Neural cell (in vitro differentiated cells): ENCODE measurements around the gene FAM228B. TPM values are rescaled to one million over a fixed set of nuclear protein-coding genes. Genes with fewer than 3 reads are reported as not detected.

Source experiments
- H2AFZ ChIP-seq: fragments of 200-600, 300-800 bp; sonication (generic), shearing (Covaris generic); 2 replicates; pipeline ENCODE4 v1.6.0; 2014; ENCODE audit warnings: low read depth, mild to moderate bottlenecking, antibody characterized with exemption, low read length, moderate library complexity
- H3F3A ChIP-seq: fragments of 200-600 bp; shearing (Covaris generic); 2 replicates; pipeline ENCODE4 v1.6.1; 2016; ENCODE audit warnings: mild to moderate bottlenecking, moderate library complexity, mixed read lengths, antibody characterized with exemption, low read length; ENCODE audit not compliant: insufficient read depth, poor library complexity, severe bottlenecking
- H3K27ac ChIP-seq: fragments of 200-600, 300-800 bp; sonication (generic), shearing (Covaris generic); 2 replicates; pipeline ENCODE4 v1.5.1; 2014; ENCODE audit warnings: mild to moderate bottlenecking, low read length, moderate library complexity
- H3K27me3 ChIP-seq: fragments of 300-800, 200-600 bp; sonication (generic), shearing (Covaris generic); 2 replicates; pipeline ENCODE4 v1.6.0; 2014; ENCODE audit warnings: mild to moderate bottlenecking, low read depth, low read length, moderate library complexity; ENCODE audit not compliant: insufficient read depth
- H3K36me3 ChIP-seq: fragments of 300-800, 200-600 bp; sonication (generic), shearing (Covaris generic); 2 replicates; pipeline ENCODE4 v1.5.1; 2014; ENCODE audit warnings: mild to moderate bottlenecking, antibody characterized with exemption, low read length, moderate library complexity; ENCODE audit not compliant: insufficient read depth
- H3K4me2 ChIP-seq: fragments of 300-800, 200-600 bp; sonication (generic), shearing (Covaris generic); 2 replicates; pipeline ENCODE4 v1.6.0; 2014; ENCODE audit warnings: mild to moderate bottlenecking, low read length
- H3K4me3 ChIP-seq: fragments of 300-800, 200-600 bp; sonication (generic), shearing (Covaris generic); 2 replicates; pipeline ENCODE4 v1.5.1; 2014; ENCODE audit warnings: mild to moderate bottlenecking, low read length, moderate library complexity
- H3K79me2 ChIP-seq: fragments of 200-600 bp; shearing (Covaris generic); replicated peaks from 2 replicates; pipeline ENCODE4 v1.6.0; 2014; ENCODE audit warnings: mild to moderate bottlenecking, low read length, moderate library complexity; ENCODE audit not compliant: insufficient read depth
- H3K9ac ChIP-seq: fragments of 300-800, 200-600 bp; sonication (generic), shearing (Covaris generic); 2 replicates; pipeline ENCODE4 v1.6.1; 2016; ENCODE audit warnings: mild to moderate bottlenecking, low read length, mixed read lengths
- H3K9me2 ChIP-seq: fragments of 200-600 bp; shearing (Covaris generic); 2 replicates; pipeline ENCODE4 v1.6.1; 2016; ENCODE audit warnings: mild to moderate bottlenecking, low read length, mixed read lengths; ENCODE audit not compliant: insufficient read depth
- H3K9me3 ChIP-seq: fragments of 200-600, 300-800 bp; sonication (generic), shearing (Covaris generic); 2 replicates; pipeline ENCODE4 v1.6.1; 2016; ENCODE audit warnings: mild to moderate bottlenecking, mixed run types, low read length, moderate library complexity, mixed read lengths
- H4K20me1 ChIP-seq: fragments of 200-600 bp; shearing (Covaris generic); 2 replicates; pipeline ENCODE4 v1.6.1; 2016; ENCODE audit warnings: mild to moderate bottlenecking, mixed run types; ENCODE audit not compliant: insufficient read depth
- EP300 ChIP-seq: fragments of 450-650 bp; conservative IDR thresholded peaks from 2 replicates; pipeline ENCODE4 v1.6.1; 2014; ENCODE audit warnings: antibody characterized with exemption, mild to moderate bottlenecking, moderate library complexity; ENCODE audit not compliant: poor library complexity, severe bottlenecking
- EZH2 ChIP-seq: fragments of 200-600, 300-800 bp; shearing (Covaris generic), sonication (generic); IDR thresholded peaks from 2 replicates; pipeline ENCODE4 v1.6.1; 2014; ENCODE audit warnings: antibody characterized with exemption, low read length, borderline replicate concordance, mild to moderate bottlenecking; ENCODE audit not compliant: insufficient read depth, poor library complexity, severe bottlenecking
- MXI1 ChIP-seq: fragments of 450-650 bp; conservative IDR thresholded peaks from 2 replicates; pipeline ENCODE4 v1.6.1; 2014; ENCODE audit warnings: antibody characterized with exemption, mild to moderate bottlenecking; ENCODE audit not compliant: poor library complexity, severe bottlenecking
- POLR2AphosphoS5 ChIP-seq: IDR thresholded peaks from 2 replicates; pipeline ENCODE4 v1.6.1; 2012
- RAD21 ChIP-seq: fragments of 450-650 bp; conservative IDR thresholded peaks from 2 replicates; pipeline ENCODE4 v1.6.1; 2014; ENCODE audit warnings: antibody characterized with exemption, mild to moderate bottlenecking, moderate library complexity
- SMC3 ChIP-seq: fragments of 450-650 bp; conservative IDR thresholded peaks from 2 replicates; pipeline ENCODE4 v1.6.1; 2014; ENCODE audit warnings: antibody characterized with exemption, mild to moderate bottlenecking, moderate library complexity; ENCODE audit not compliant: poor library complexity
- TAF1 ChIP-seq: IDR thresholded peaks from 2 replicates; pipeline ENCODE4 v1.6.1; 2012; ENCODE audit warnings: low read depth
- polyA plus RNA-seq: library from polyadenylated mRNA; depleted of rRNA; stranded (reverse); fragments of >200 nt; gene quantifications from 2 replicates; pipeline ENCODE4 v1.2.3, GENCODE V29; 2014
- TF ChIP-seq, protein P1 (sequence below): IDR thresholded peaks from 2 replicates; pipeline ENCODE4 v1.6.1; 2012; ENCODE audit warnings: borderline replicate concordance
- TF ChIP-seq, protein P2 (sequence below): fragments of 450-650 bp; IDR thresholded peaks from 2 replicates; pipeline ENCODE4 v1.5.1; 2014; ENCODE audit warnings: antibody characterized with exemption, mild to moderate bottlenecking, moderate library complexity; ENCODE audit not compliant: poor library complexity, severe bottlenecking

The FAM228B gene
- polyA plus RNA-seq, 1 donor from 2014 or later, result 22.0 TPM

GRCh38 chr2:24158131-24158530 is 34.9 kb downstream of the FAM228B start:
- Histone ChIP-seq H2AFZ (no peak overlapping the region), H4K20me1 (no peaks in the 10 kb centered on the region), H3K27ac (no peak overlapping the region), H3K9me2 (no peaks in the 10 kb centered on the region), H3K4me2 (no peak overlapping the region), H3K9ac (no peak overlapping the region), H3K27me3 (no peaks in the 10 kb centered on the region), H3K79me2 (no peaks in the 10 kb centered on the region), H3K9me3 (peaks cover 3% of the 10 kb centered on the region), H3K36me3 (no peaks in the 10 kb centered on the region), H3F3A (no peaks in the 10 kb centered on the region), H3K4me3 (no peak overlapping the region)
- TF ChIP-seq TAF1, result no peak
- no peak for TF ChIP-seq EZH2
- TF ChIP-seq, protein P1, sequence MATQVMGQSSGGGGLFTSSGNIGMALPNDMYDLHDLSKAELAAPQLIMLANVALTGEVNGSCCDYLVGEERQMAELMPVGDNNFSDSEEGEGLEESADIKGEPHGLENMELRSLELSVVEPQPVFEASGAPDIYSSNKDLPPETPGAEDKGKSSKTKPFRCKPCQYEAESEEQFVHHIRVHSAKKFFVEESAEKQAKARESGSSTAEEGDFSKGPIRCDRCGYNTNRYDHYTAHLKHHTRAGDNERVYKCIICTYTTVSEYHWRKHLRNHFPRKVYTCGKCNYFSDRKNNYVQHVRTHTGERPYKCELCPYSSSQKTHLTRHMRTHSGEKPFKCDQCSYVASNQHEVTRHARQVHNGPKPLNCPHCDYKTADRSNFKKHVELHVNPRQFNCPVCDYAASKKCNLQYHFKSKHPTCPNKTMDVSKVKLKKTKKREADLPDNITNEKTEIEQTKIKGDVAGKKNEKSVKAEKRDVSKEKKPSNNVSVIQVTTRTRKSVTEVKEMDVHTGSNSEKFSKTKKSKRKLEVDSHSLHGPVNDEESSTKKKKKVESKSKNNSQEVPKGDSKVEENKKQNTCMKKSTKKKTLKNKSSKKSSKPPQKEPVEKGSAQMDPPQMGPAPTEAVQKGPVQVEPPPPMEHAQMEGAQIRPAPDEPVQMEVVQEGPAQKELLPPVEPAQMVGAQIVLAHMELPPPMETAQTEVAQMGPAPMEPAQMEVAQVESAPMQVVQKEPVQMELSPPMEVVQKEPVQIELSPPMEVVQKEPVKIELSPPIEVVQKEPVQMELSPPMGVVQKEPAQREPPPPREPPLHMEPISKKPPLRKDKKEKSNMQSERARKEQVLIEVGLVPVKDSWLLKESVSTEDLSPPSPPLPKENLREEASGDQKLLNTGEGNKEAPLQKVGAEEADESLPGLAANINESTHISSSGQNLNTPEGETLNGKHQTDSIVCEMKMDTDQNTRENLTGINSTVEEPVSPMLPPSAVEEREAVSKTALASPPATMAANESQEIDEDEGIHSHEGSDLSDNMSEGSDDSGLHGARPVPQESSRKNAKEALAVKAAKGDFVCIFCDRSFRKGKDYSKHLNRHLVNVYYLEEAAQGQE, result no peak
- TF ChIP-seq, protein P2, sequence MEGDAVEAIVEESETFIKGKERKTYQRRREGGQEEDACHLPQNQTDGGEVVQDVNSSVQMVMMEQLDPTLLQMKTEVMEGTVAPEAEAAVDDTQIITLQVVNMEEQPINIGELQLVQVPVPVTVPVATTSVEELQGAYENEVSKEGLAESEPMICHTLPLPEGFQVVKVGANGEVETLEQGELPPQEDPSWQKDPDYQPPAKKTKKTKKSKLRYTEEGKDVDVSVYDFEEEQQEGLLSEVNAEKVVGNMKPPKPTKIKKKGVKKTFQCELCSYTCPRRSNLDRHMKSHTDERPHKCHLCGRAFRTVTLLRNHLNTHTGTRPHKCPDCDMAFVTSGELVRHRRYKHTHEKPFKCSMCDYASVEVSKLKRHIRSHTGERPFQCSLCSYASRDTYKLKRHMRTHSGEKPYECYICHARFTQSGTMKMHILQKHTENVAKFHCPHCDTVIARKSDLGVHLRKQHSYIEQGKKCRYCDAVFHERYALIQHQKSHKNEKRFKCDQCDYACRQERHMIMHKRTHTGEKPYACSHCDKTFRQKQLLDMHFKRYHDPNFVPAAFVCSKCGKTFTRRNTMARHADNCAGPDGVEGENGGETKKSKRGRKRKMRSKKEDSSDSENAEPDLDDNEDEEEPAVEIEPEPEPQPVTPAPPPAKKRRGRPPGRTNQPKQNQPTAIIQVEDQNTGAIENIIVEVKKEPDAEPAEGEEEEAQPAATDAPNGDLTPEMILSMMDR, result no peak
- TF ChIP-seq POLR2AphosphoS5, result no peak
- no peak for TF ChIP-seq RAD21
- no peak for TF ChIP-seq EP300
- TF ChIP-seq SMC3, result no peak
- TF ChIP-seq MXI1, result no peak

GRCh38 chr2:24159708-24160107 is 36.4 kb downstream of the FAM228B start:
- no peaks in the 10 kb centered on the region for H3F3A ChIP-seq
- no peak for TF ChIP-seq POLR2AphosphoS5
- TF ChIP-seq, protein P1, result no peak
- H4K20me1 ChIP-seq, result no peaks in the 10 kb centered on the region
- H3K36me3 ChIP-seq, result no peaks in the 10 kb centered on the region
- peaks cover 3% of the 10 kb centered on the region for H3K9me3 ChIP-seq
- no peak overlapping the region for H3K27ac ChIP-seq
- H3K27me3 ChIP-seq, result no peaks in the 10 kb centered on the region
- no peak overlapping the region for H3K4me2 ChIP-seq
- H3K9me2 ChIP-seq, result no peaks in the 10 kb centered on the region
- no peak overlapping the region for H2AFZ ChIP-seq
- H3K9ac ChIP-seq, result no peak overlapping the region
- H3K4me3 ChIP-seq, result no peak overlapping the region
- no peaks in the 10 kb centered on the region for H3K79me2 ChIP-seq
